ENCODE measurements around the gene PTPN6. TPM values are rescaled to one million over a fixed set of nuclear protein-coding genes. Genes with fewer than 3 reads are reported as not detected.
"Not testable (repeated sequence)": the region's sequence is repeated elsewhere in the genome, so short reads cannot be mapped to it uniquely, and the experiment has no call there.

Gene PTPN6
- total RNA-seq, 3 donors from 2014 or later = 37.4 to 61.7 (median 51.7) TPM

GRCh38 chr12:6905414-6906040, 45.6 kb upstream of the PTPN6 start:
- ATAC-seq = no peak
- intact Hi-C loops (cut with DNase I, micrococcal nuclease) = no loop called here
- TF ChIP-seq CTCF (IDR thresholded peaks at IDR 0.05) = no peak

DNA sequence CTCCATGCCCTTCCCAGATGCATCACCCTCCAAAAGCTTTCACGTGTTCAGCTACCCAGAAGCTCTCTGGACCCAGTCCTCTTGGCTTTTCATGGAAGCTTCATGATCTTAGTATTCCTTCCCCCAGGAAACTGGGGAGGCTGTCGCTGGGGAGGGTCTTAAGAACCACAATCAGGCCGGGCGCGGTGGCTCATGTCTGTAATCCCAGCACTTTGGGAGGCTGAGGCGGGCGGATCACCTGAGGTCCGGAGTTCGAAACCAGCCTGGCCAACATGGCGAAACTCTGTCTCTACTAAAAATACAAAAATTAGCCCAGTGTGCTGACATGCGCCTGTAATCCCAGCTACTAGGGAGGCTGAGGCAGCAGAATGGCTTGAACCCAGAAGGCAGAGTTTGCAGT, 43.0 kb upstream of the PTPN6 start:
- H3K36me3 ChIP-seq (ENCODE audit: low read depth); intact Hi-C loops (cut with DNase I, micrococcal nuclease); H3K9me3 ChIP-seq; DNase-seq; ATAC-seq; H3K4me1 ChIP-seq (ENCODE audit: low read depth); H3K4me3 ChIP-seq: not testable (repeated sequence)

More at GRCh38 chr12:6905414-6906040, 45.6 kb upstream of the PTPN6 start:
- DNase-seq = peak in 1 of 3 donors; percentile 35
- Histone ChIP-seq H3K4me3 (no peak overlapping the region), H3K9me3 (no peaks in the 10 kb centered on the region), H3K4me1 (ENCODE audit: low read depth) (peaks cover 3% of the 10 kb centered on the region), H3K36me3 (ENCODE audit: low read depth) (no peaks in the 10 kb centered on the region)

DNA sequence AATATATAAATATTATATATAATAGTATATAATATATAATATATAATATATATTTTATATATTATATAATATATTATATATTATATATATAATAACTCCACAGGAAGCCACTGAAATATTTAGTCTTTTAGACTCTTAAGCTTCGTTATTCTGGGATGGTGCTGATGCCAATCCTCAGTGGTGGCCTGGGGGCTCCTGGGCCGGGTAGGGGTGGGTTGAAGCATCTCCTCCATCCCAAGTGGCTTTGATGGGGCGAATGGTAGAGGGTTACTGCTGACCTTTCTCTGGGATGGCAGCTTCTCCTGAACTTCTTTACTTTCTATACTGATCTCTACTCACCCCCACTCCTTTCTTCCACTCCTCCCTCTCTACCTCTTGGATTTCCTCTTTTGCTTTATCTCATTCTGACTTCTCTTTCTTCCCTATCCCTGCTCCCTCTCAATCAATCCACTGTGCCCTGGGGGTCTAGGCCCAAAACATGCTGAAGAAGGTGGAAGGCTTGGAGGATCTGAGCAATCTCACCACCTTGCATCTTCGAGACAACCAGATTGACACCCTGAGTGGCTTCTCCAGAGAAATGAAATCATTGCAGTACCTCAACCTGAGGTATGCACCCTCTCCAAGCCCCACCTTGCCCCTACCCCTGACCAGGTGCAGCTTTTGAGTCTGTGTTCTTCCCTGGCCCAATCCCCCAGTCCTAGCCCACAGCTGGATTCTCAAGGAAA, 41.6 kb upstream of the PTPN6 start:
- ATAC-seq (no peak), DNase-seq (no peak)
- Histone ChIP-seq H3K36me3 (ENCODE audit: low read depth) (no peaks in the 10 kb centered on the region), H3K4me3 (no peak overlapping the region), H3K4me1 (ENCODE audit: low read depth) (peaks cover 10% of the 10 kb centered on the region), H3K9me3 (no peaks in the 10 kb centered on the region)
- TF ChIP-seq CTCF (IDR thresholded peaks at IDR 0.05) = no peak
- intact Hi-C loops (cut with DNase I, micrococcal nuclease) = loop anchor here in 1 of 2 donors (10.0 kb wide), 1 partner anchor 185 kb away; the partner anchor contains the start of gene C1R

DNA sequence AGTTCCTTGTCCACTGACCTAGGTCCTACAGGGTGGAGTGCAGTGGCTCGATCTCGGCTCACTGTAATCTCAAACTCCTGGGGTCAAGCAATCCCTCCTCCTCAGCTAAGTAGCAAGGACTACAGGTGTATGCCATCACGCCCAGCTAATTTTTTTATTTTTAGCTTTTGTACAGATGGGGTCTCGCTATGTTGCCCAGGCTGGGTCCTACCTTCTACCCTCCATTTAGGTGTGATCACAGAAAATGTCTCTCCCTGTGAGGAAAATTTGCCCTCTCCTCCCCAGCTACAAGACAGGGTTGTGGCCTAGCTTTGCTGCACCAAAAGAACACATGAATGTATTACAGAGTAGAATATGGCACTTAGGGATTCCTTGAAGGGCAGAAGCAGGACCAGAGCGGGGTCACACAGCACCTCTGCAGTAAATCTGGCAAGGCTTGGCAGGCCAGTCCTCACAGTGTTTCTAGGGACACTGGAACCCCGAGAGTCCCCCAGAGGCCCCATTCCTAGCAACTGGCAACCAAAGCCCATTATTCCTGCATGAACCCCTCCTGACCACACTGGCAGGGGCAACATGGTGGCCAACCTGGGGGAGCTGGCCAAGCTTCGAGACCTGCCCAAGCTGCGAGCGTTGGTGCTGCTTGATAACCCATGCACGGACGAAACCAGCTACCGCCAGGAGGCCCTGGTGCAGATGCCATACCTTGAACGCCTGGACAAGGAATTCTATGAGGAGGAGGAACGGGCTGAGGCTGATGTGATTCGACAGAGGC, 38.8 kb upstream of the PTPN6 start:
- Histone ChIP-seq H3K4me3 (no peak overlapping the region), H3K36me3 (ENCODE audit: low read depth) (no peaks in the 10 kb centered on the region), H3K9me3 (no peaks in the 10 kb centered on the region), H3K4me1 (ENCODE audit: low read depth) (peaks cover 16% of the 10 kb centered on the region)
- no peak for ATAC-seq
- intact Hi-C loops (cut with DNase I, micrococcal nuclease) = loop anchor here in 1 of 2 donors (10.0 kb wide), 1 partner anchor 182 kb away; the partner anchor contains the start of gene C1R
- TF ChIP-seq CTCF (IDR thresholded peaks at IDR 0.05) = no peak
- peak in 1 of 3 donors; percentile 36 for DNase-seq

DNA sequence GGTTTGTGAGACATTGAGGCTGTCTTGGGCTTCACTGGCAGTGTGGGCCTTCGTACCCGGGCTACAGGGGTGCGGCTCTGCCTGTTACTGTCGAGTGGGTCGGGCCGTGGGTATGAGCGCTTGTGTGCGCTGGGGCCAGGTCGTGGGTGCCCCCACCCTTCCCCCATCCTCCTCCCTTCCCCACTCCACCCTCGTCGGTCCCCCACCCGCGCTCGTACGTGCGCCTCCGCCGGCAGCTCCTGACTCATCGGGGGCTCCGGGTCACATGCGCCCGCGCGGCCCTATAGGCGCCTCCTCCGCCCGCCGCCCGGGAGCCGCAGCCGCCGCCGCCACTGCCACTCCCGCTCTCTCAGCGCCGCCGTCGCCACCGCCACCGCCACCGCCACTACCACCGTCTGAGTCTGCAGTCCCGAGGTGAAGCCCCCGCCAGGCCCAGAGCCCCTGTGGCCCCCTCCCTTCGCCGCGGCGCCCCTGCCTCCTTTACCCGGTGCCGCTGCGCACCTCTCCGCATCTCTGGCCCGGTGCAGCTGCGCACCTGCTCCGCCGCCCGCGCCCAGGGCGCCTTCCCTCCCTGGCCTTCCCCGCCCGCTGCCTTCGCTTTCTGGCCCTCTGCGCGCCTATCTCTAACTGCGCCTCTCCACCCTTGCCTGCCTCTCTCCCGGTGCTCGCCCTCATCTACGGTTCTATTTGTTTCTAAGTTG, 36.8 kb upstream of the PTPN6 start, which contains the start of gene ENO2:
ENO2 (plus strand) TSS at position 335 of the 701 bp plus-strand sequence. CDS start 1,253 bp downstream, outside the sequence.
- peak within 1 kb of the TSS; percentile 19 for H3K4me3 ChIP-seq
- H3K4me1 ChIP-seq (ENCODE audit: low read depth) = peaks cover 16% of the 10 kb centered on the region
- H3K9me3 ChIP-seq = no peaks in the 10 kb centered on the region
- intact Hi-C loops (cut with DNase I, micrococcal nuclease) = loop anchor here in 1 of 2 donors (10.0 kb wide), 1 partner anchor 180 kb away; the partner anchor contains the start of gene C1R
- peak; percentile 89 for ATAC-seq
- peak; percentile 63 to 87 (median 78) for DNase-seq
- TF ChIP-seq CTCF (IDR thresholded peaks at IDR 0.05) = no peak
- no peaks in the 10 kb centered on the region for H3K36me3 ChIP-seq (ENCODE audit: low read depth)

Measured in mucosa of descending colon (tissue), 3 donors.